ENCODE results near the gene SLC6A11.

The SLC6A11 gene

DNA sequence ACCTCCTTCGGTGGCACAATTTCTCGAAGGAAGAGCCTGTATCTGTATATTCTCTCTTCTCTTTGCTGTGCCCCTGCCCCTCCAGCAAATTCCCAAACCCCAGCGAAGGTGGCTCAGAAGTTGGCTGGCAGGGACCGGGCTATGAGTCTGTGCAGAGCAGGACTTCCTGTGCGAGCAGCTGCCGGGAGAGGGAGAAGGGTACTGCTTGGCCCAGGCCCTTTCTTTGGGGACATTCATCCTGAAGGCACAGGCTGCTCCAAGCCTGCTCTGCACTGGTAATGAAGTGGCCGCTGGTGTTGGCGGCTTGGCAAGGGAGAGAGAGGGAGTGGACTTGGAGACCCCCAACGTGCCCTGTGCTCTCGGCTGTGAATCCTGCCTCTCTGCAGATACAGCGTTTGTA lies 1.5 kb downstream of the SLC6A11 start:
- H3K4me3 ChIP-seq (ENCODE audit: low read length) = no peak overlapping the region
- DNase-seq (ENCODE audit: low read depth) = peak; percentile 7
- TF ChIP-seq, protein P1, sequence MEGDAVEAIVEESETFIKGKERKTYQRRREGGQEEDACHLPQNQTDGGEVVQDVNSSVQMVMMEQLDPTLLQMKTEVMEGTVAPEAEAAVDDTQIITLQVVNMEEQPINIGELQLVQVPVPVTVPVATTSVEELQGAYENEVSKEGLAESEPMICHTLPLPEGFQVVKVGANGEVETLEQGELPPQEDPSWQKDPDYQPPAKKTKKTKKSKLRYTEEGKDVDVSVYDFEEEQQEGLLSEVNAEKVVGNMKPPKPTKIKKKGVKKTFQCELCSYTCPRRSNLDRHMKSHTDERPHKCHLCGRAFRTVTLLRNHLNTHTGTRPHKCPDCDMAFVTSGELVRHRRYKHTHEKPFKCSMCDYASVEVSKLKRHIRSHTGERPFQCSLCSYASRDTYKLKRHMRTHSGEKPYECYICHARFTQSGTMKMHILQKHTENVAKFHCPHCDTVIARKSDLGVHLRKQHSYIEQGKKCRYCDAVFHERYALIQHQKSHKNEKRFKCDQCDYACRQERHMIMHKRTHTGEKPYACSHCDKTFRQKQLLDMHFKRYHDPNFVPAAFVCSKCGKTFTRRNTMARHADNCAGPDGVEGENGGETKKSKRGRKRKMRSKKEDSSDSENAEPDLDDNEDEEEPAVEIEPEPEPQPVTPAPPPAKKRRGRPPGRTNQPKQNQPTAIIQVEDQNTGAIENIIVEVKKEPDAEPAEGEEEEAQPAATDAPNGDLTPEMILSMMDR (IDR thresholded peaks at IDR 0.05; ENCODE audit: insufficient read depth, low read depth, low read length, missing control alignments) = no peak

GRCh38 chr3:10822055-10822454 lies 6.0 kb downstream of the SLC6A11 start:
- no peak overlapping the region for H3K4me3 ChIP-seq (ENCODE audit: low read length)
- DNase-seq (ENCODE audit: low read depth) = no peak
- TF ChIP-seq, protein P1 (IDR thresholded peaks at IDR 0.05; ENCODE audit: insufficient read depth, low read depth, low read length, missing control alignments) = no peak

DNA sequence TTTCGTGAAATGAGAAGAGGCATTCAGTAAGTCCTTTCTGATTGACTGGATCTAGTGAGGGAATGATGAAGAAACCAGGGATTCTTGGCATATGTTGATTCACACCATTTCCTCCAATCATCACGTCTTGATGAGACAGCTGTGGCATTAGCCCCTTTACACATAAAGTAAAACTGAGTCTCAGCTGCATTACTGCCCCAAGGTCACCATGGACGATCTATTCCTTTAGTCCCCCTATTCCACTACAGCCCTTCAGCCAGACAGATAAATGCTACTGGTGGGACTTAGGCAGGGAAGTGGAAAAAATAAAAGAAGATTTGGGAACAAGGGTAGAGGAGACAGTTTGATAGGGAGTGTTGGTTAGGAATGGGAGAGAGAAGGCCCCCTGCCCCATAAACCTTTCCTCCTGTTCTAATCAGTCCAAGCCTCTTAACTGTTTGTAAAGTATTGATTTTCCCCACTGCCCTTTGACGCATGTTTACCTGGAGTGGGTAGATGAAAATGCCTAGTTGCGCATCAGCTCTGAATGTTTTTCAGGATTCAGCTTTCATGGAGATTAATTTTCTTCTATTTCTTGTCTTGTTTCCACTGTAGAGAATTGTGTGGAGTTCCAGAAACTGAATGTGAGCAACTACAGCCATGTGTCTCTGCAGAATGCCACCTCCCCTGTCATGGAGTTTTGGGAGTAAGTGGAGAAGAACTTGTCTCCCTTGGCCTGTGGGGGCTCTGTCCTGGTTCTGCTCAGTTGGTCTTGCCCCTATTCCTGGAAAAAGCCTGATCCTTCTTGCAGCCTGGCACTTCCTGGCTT lies 6.9 kb downstream of the SLC6A11 start:
- no peak overlapping the region for H3K4me3 ChIP-seq (ENCODE audit: low read length)
- TF ChIP-seq, protein P1 (IDR thresholded peaks at IDR 0.05; ENCODE audit: insufficient read depth, low read depth, low read length, missing control alignments) = no peak
- DNase-seq (ENCODE audit: low read depth) = no peak

DNA sequence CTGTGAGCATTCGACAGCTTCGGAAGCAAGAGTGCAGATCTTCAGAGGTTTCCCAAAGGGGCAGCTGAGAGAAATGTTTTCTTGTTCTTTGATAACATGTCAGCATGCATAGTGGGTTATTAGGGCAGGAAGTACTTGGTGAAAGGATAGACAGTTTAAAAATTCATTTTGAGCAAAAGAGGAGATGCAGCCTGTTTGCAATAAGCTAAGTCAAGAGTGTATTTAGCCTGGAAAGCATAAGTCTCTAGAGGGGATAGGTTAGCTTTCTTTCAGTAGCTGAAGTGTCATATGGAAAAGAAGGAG lies 7.4 kb downstream of the SLC6A11 start:
- DNase-seq (ENCODE audit: low read depth) = no peak
- TF ChIP-seq, protein P1 (IDR thresholded peaks at IDR 0.05; ENCODE audit: insufficient read depth, low read depth, low read length, missing control alignments) = no peak
- no peak overlapping the region for H3K4me3 ChIP-seq (ENCODE audit: low read length)

GRCh38 chr3:10824468-10824867 lies 8.4 kb downstream of the SLC6A11 start:
- TF ChIP-seq, protein P1 (IDR thresholded peaks at IDR 0.05; ENCODE audit: insufficient read depth, low read depth, low read length, missing control alignments) = no peak
- no peak overlapping the region for H3K4me3 ChIP-seq (ENCODE audit: low read length)
- no peak for DNase-seq (ENCODE audit: low read depth)

DNA sequence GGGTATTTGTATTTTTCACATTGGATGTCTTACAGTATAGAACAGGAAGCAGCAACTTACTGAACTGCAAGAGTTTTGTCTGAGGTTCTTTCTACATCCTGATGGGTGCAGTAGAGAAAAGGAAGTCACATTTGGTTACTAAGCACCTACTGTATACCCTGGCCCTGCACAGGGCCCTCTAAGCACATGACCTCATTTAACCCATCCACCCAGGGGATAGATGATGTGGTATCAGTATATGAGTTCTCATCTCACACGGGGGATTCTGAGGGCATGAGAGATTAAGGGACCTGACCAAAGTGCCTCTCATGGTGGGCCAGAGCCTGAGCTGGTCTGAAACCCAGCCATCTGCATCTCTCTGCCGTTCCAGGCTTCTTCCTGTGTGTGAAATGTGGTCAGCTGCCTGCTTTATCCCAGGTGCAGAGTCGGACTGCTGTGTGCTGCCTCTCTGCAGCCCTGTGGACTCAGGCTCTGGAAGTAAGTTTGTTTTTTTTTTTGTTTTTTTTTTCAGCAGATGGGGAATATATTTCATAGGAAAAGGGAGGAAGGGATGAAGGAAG lies 17.9 kb downstream of the SLC6A11 start:
- H3K4me3 ChIP-seq (ENCODE audit: low read length) = no peak overlapping the region
- no peak for DNase-seq (ENCODE audit: low read depth)
- TF ChIP-seq, protein P1 (IDR thresholded peaks at IDR 0.05; ENCODE audit: insufficient read depth, low read depth, low read length, missing control alignments) = no peak

- TF ChIP-seq, protein P1 (IDR thresholded peaks at IDR 0.05; ENCODE audit: insufficient read depth, low read depth, low read length, missing control alignments) = no peak
- DNase-seq (ENCODE audit: low read depth) = no peak
- H3K4me3 ChIP-seq (ENCODE audit: low read length) = no peak overlapping the region
Measured at GRCh38 chr3:10834951-10835350, 18.9 kb downstream of the SLC6A11 start.

Data from epithelial cell of esophagus (primary cell).